Astrocyte (in vitro differentiated cells and primary cell): ENCODE measurements around the gene MAPK10.

Experiments used
- CTCF ChIP-seq: IDR thresholded peaks from 2 replicates; pipeline ENCODE4 v1.5.1; 2011; ENCODE audit warnings: low read depth, mild to moderate bottlenecking, inconsistent platforms, low read length, moderate library complexity; ENCODE audit not compliant: insufficient read depth
- EZH2 ChIP-seq: IDR thresholded peaks from 2 replicates; pipeline ENCODE4 v1.6.1; 2012; ENCODE audit warnings: mild to moderate bottlenecking, low read length, inconsistent platforms; ENCODE audit not compliant: insufficient read depth

- TF ChIP-seq EZH2 (no peak), CTCF (no peak)
These were observed 33.9 kb upstream of the MAPK10 start for GRCh38 chr4:86393749-86394148.
